HEK293 (cell line): ENCODE results near the gene SLC16A5.

Experiments
- BCL11B ChIP-seq: fragments of 450-650 bp; formaldehyde crosslinking; IDR thresholded peaks from 2 replicates; pipeline ENCODE4 v1.5.1; 2016; ENCODE audit warnings: low read depth, missing biosample characterization, missing genetic modification characterization
- GFI1B ChIP-seq: fragments of 450-650 bp; formaldehyde crosslinking; IDR thresholded peaks from 2 replicates; pipeline ENCODE4 v1.5.1; 2016; ENCODE audit warnings: missing biosample characterization, missing genetic modification characterization
- YY2 ChIP-seq: fragments of 450-650 bp; formaldehyde crosslinking; IDR thresholded peaks from 2 replicates; pipeline ENCODE4 v1.5.1; 2016; ENCODE audit warnings: missing biosample characterization, missing genetic modification characterization
- ZBTB20 ChIP-seq: fragments of 450-650 bp; formaldehyde crosslinking; IDR thresholded peaks from 2 replicates; pipeline ENCODE4 v1.5.1; 2016; ENCODE audit warnings: missing biosample characterization, missing genetic modification characterization
- ZBTB48 ChIP-seq: fragments of 450-650 bp; formaldehyde crosslinking; IDR thresholded peaks from 2 replicates; pipeline ENCODE4 v1.5.1; 2016; ENCODE audit warnings: missing biosample characterization, missing genetic modification characterization
- ZBTB8A ChIP-seq: fragments of 450-650 bp; formaldehyde crosslinking; IDR thresholded peaks from 2 replicates; pipeline ENCODE4 v1.5.1; 2016; ENCODE audit warnings: missing biosample characterization, missing genetic modification characterization
- ZIC2 ChIP-seq: fragments of 450-650 bp; formaldehyde crosslinking; IDR thresholded peaks from 2 replicates; pipeline ENCODE4 v1.5.1; 2016; ENCODE audit warnings: missing biosample characterization, missing genetic modification characterization
- ZNF157 ChIP-seq: fragments of 450-650 bp; formaldehyde crosslinking; IDR thresholded peaks from 2 replicates; pipeline ENCODE4 v1.5.1; 2016; ENCODE audit warnings: missing biosample characterization, missing genetic modification characterization
- ZNF239 ChIP-seq: fragments of 450-650 bp; formaldehyde crosslinking; IDR thresholded peaks from 2 replicates; pipeline ENCODE4 v1.5.1; 2016; ENCODE audit warnings: missing biosample characterization, missing genetic modification characterization
- ZNF335 ChIP-seq: fragments of 450-650 bp; formaldehyde crosslinking; conservative IDR thresholded peaks from 2 replicates; pipeline ENCODE4 v1.5.1; 2016; ENCODE audit warnings: missing biosample characterization, missing genetic modification characterization
- ZNF350 ChIP-seq: fragments of 450-650 bp; formaldehyde crosslinking; IDR thresholded peaks from 2 replicates; pipeline ENCODE4 v1.5.0; 2017; ENCODE audit warnings: missing biosample characterization, mild to moderate bottlenecking, missing genetic modification characterization
- ZNF404 ChIP-seq: fragments of 450-650 bp; formaldehyde crosslinking; IDR thresholded peaks from 2 replicates; pipeline ENCODE4 v1.5.1; 2017; ENCODE audit warnings: missing biosample characterization, missing genetic modification characterization
- ZNF529 ChIP-seq: fragments of 450-650 bp; formaldehyde crosslinking; IDR thresholded peaks from 2 replicates; pipeline ENCODE4 v1.5.1; 2017; ENCODE audit warnings: missing genetic modification characterization, missing biosample characterization; ENCODE audit not compliant: insufficient replicate concordance
- ZNF558 ChIP-seq: fragments of 450-650 bp; formaldehyde crosslinking; IDR thresholded peaks from 2 replicates; pipeline ENCODE4 v1.5.1; 2016; ENCODE audit warnings: missing biosample characterization, missing genetic modification characterization
- ZNF677 ChIP-seq: fragments of 450-650 bp; IDR thresholded peaks from 2 replicates; pipeline ENCODE4 v1.5.0; 2018; ENCODE audit warnings: missing biosample characterization, mild to moderate bottlenecking, missing genetic modification characterization, moderate library complexity
- ZNF701 ChIP-seq: fragments of 450-650 bp; formaldehyde crosslinking; IDR thresholded peaks from 2 replicates; pipeline ENCODE4 v1.5.1; 2016; ENCODE audit warnings: missing biosample characterization, missing genetic modification characterization
- ZNF791 ChIP-seq: fragments of 450-650 bp; formaldehyde crosslinking; IDR thresholded peaks from 2 replicates; pipeline ENCODE4 v1.5.1; 2016; ENCODE audit warnings: missing biosample characterization, missing genetic modification characterization
- ZXDB ChIP-seq: fragments of 450-650 bp; formaldehyde crosslinking; IDR thresholded peaks from 2 replicates; pipeline ENCODE4 v1.5.1; 2016; ENCODE audit warnings: missing biosample characterization, missing genetic modification characterization
- TF ChIP-seq, protein P1 (sequence below): fragments of 450-650 bp; formaldehyde crosslinking; conservative IDR thresholded peaks from 2 replicates; pipeline ENCODE4 v1.5.1; 2016; ENCODE audit warnings: low read depth, missing biosample characterization, missing genetic modification characterization
- TF ChIP-seq, protein P2 (sequence below): fragments of 450-650 bp; formaldehyde crosslinking; IDR thresholded peaks from 2 replicates; pipeline ENCODE4 v1.5.1; 2017; ENCODE audit warnings: missing biosample characterization, mild to moderate bottlenecking, missing genetic modification characterization, moderate library complexity
- TF ChIP-seq, protein P3 (sequence below): fragments of 450-650 bp; formaldehyde crosslinking; IDR thresholded peaks from 2 replicates; pipeline ENCODE4; 2016; ENCODE audit warnings: missing biosample characterization, missing genetic modification characterization
- TF ChIP-seq, protein P4 (sequence below): fragments of 450-650 bp; formaldehyde crosslinking; IDR thresholded peaks from 2 replicates; pipeline ENCODE4 v1.5.1; 2016; ENCODE audit warnings: missing biosample characterization, missing genetic modification characterization, borderline replicate concordance
- TF ChIP-seq, protein P5 (sequence below): fragments of 450-650 bp; formaldehyde crosslinking; IDR thresholded peaks from 2 replicates; pipeline ENCODE4 v1.5.1; 2016; ENCODE audit warnings: missing biosample characterization, missing genetic modification characterization
- TF ChIP-seq, protein P6 (sequence below): fragments of 450-650 bp; formaldehyde crosslinking; IDR thresholded peaks from 2 replicates; pipeline ENCODE4 v1.5.1; 2017; ENCODE audit warnings: missing biosample characterization, missing genetic modification characterization

The SLC16A5 gene

DNA sequence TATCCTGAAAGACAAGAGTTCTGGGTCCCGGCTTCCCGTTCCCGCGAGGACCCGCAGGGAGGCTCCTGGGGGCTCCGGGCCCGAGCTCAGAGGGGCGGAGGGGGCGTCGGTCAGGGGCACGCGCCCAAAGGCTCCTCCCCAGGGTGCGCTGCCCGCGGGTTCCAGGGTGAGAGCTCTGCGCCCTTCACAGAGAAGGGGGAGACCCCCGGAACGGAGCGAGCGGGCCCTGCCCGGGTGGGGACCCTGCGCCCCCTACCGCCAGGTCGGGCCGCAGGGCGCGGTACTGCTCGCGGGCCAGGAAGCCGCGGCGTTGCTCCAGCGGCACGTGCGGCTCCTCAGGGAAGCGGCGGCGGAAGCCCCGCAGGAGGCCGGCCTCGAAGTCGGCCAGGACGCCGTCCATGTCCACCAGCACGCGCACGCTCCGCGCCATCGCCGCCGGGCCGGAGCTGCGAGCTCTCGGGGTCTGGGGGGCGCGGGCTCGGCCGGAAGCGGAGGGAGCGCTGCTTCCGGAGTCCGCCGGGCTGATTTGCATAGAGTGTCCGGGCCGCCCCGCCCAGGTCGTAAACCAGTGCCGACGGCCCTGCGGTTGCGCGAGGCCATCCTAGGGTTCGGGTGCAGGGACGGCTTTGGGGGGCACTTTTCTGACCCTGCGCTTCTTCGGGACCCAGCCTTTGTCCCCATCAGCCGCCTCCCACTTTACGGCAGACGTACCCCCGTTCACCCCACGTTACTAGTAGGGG is 43.7 kb downstream of the SLC16A5 start, which contains the start of gene NT5C (continued):
- no peak for TF ChIP-seq ZNF558
- no peak for TF ChIP-seq ZNF529
- TF ChIP-seq ZXDB = no peak
- TF ChIP-seq ZNF791 = no peak
- peak; percentile 83 for TF ChIP-seq ZBTB48 (tag by site-specific recombination)
- TF ChIP-seq ZNF350 (tag by site-specific recombination) = no peak
- no peak for TF ChIP-seq GFI1B (tag by site-specific recombination)
- TF ChIP-seq ZBTB8A (tag by site-specific recombination) = peak; percentile 92
- TF ChIP-seq, protein P1, sequence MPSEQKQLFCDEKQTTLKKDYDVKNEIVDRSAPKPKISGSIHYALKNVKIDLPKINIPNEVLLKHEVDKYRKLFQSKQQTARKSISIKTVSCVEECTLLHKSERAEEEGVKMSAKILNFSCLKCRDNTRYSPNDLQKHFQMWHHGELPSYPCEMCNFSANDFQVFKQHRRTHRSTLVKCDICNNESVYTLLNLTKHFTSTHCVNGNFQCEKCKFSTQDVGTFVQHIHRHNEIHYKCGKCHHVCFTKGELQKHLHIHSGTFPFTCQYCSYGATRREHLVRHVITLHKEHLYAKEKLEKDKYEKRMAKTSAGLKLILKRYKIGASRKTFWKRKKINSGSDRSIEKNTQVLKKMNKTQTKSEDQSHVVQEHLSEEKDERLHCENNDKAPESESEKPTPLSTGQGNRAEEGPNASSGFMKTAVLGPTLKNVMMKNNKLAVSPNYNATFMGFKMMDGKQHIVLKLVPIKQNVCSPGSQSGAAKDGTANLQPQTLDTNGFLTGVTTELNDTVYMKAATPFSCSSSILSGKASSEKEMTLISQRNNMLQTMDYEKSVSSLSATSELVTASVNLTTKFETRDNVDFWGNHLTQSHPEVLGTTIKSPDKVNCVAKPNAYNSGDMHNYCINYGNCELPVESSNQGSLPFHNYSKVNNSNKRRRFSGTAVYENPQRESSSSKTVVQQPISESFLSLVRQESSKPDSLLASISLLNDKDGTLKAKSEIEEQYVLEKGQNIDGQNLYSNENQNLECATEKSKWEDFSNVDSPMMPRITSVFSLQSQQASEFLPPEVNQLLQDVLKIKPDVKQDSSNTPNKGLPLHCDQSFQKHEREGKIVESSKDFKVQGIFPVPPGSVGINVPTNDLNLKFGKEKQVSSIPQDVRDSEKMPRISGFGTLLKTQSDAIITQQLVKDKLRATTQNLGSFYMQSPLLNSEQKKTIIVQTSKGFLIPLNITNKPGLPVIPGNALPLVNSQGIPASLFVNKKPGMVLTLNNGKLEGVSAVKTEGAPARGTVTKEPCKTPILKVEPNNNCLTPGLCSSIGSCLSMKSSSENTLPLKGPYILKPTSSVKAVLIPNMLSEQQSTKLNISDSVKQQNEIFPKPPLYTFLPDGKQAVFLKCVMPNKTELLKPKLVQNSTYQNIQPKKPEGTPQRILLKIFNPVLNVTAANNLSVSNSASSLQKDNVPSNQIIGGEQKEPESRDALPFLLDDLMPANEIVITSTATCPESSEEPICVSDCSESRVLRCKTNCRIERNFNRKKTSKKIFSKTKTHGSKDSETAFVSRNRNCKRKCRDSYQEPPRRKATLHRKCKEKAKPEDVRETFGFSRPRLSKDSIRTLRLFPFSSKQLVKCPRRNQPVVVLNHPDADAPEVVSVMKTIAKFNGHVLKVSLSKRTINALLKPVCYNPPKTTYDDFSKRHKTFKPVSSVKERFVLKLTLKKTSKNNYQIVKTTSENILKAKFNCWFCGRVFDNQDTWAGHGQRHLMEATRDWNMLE = no peak
- TF ChIP-seq ZNF677 (tag by site-specific recombination) = no peak
- TF ChIP-seq, protein P2, sequence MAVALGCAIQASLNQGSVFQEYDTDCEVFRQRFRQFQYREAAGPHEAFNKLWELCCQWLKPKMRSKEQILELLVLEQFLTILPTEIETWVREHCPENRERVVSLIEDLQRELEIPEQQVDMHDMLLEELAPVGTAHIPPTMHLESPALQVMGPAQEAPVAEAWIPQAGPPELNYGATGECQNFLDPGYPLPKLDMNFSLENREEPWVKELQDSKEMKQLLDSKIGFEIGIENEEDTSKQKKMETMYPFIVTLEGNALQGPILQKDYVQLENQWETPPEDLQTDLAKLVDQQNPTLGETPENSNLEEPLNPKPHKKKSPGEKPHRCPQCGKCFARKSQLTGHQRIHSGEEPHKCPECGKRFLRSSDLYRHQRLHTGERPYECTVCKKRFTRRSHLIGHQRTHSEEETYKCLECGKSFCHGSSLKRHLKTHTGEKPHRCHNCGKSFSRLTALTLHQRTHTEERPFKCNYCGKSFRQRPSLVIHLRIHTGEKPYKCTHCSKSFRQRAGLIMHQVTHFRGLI (tag by site-specific recombination) = 0 out of 2 replicates have a peak, but pooled peaks have one; percentile 69
- TF ChIP-seq, protein P3, sequence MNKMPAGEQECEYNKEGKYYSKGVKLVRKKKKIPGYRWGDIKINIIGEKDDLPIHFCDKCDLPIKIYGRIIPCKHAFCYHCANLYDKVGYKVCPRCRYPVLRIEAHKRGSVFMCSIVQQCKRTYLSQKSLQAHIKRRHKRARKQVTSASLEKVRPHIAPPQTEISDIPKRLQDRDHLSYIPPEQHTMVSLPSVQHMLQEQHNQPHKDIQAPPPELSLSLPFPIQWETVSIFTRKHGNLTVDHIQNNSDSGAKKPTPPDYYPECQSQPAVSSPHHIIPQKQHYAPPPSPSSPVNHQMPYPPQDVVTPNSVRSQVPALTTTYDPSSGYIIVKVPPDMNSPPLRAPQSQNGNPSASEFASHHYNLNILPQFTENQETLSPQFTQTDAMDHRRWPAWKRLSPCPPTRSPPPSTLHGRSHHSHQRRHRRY (tag by site-specific recombination) = no peak
- TF ChIP-seq, protein P4, sequence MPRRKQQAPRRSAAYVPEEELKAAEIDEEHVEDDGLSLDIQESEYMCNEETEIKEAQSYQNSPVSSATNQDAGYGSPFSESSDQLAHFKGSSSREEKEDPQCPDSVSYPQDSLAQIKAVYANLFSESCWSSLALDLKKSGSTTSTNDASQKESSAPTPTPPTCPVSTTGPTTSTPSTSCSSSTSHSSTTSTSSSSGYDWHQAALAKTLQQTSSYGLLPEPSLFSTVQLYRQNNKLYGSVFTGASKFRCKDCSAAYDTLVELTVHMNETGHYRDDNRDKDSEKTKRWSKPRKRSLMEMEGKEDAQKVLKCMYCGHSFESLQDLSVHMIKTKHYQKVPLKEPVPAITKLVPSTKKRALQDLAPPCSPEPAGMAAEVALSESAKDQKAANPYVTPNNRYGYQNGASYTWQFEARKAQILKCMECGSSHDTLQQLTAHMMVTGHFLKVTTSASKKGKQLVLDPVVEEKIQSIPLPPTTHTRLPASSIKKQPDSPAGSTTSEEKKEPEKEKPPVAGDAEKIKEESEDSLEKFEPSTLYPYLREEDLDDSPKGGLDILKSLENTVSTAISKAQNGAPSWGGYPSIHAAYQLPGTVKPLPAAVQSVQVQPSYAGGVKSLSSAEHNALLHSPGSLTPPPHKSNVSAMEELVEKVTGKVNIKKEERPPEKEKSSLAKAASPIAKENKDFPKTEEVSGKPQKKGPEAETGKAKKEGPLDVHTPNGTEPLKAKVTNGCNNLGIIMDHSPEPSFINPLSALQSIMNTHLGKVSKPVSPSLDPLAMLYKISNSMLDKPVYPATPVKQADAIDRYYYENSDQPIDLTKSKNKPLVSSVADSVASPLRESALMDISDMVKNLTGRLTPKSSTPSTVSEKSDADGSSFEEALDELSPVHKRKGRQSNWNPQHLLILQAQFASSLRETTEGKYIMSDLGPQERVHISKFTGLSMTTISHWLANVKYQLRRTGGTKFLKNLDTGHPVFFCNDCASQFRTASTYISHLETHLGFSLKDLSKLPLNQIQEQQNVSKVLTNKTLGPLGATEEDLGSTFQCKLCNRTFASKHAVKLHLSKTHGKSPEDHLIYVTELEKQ (tag by site-specific recombination) = no peak
- TF ChIP-seq ZNF335 (tag by site-specific recombination) = no peak; the same call in 1 of the 2 replicates
- TF ChIP-seq ZNF404 (tag by site-specific recombination) = no peak
- TF ChIP-seq ZNF239 (tag by site-specific recombination) = no peak
- 0 out of 2 replicates have a peak, but pooled peaks have one; percentile 30 for TF ChIP-seq YY2
- TF ChIP-seq ZNF701 = no peak
- TF ChIP-seq, protein P5, sequence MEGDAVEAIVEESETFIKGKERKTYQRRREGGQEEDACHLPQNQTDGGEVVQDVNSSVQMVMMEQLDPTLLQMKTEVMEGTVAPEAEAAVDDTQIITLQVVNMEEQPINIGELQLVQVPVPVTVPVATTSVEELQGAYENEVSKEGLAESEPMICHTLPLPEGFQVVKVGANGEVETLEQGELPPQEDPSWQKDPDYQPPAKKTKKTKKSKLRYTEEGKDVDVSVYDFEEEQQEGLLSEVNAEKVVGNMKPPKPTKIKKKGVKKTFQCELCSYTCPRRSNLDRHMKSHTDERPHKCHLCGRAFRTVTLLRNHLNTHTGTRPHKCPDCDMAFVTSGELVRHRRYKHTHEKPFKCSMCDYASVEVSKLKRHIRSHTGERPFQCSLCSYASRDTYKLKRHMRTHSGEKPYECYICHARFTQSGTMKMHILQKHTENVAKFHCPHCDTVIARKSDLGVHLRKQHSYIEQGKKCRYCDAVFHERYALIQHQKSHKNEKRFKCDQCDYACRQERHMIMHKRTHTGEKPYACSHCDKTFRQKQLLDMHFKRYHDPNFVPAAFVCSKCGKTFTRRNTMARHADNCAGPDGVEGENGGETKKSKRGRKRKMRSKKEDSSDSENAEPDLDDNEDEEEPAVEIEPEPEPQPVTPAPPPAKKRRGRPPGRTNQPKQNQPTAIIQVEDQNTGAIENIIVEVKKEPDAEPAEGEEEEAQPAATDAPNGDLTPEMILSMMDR (tag by site-specific recombination) = peak; percentile 87
- TF ChIP-seq ZNF157 (tag by site-specific recombination) = no peak
- peak; percentile 83 for TF ChIP-seq ZIC2 (tag by site-specific recombination)
- TF ChIP-seq, protein P6, sequence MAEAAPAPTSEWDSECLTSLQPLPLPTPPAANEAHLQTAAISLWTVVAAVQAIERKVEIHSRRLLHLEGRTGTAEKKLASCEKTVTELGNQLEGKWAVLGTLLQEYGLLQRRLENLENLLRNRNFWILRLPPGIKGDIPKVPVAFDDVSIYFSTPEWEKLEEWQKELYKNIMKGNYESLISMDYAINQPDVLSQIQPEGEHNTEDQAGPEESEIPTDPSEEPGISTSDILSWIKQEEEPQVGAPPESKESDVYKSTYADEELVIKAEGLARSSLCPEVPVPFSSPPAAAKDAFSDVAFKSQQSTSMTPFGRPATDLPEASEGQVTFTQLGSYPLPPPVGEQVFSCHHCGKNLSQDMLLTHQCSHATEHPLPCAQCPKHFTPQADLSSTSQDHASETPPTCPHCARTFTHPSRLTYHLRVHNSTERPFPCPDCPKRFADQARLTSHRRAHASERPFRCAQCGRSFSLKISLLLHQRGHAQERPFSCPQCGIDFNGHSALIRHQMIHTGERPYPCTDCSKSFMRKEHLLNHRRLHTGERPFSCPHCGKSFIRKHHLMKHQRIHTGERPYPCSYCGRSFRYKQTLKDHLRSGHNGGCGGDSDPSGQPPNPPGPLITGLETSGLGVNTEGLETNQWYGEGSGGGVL (tag by site-specific recombination) = peak; percentile 36
- peak; percentile 54 for TF ChIP-seq ZBTB20 (tag by site-specific recombination)
- TF ChIP-seq BCL11B (tag by site-specific recombination) = peak; percentile 41; the same call in 1 of the 2 replicates
